ENCODE data around the gene HSPB1. TPM values are rescaled to one million over a fixed set of nuclear protein-coding genes. Genes with fewer than 3 reads are reported as not detected.

HSPB1 gene
- total and polyA plus RNA-seq, 2 donors (not counting 1 experiment from before 2014, with no cell fraction given), result 70.0 to 234 TPM

DNA sequence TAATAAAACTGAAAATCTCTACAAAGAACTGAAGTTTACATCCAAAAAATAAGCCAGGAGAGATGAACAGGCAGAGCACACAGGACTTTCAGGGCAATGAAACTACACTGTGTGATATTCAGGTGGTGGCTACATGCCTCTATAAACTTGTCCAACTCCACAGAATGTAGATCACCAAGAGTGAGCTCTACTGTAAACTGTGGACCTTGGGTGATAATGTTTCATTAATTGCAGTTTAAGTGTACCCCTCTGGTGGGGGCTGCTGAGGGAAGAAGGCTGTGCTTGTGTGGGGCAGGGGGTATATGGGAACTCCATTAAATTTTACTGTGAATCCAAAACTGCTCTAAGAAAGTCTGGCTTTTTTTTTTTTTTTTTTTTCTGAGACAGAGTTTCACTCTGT, 33.6 kb downstream of the HSPB1 start:
- H4K20me1 ChIP-seq (ENCODE audit: control insufficient read depth, extremely low read depth, insufficient read depth, low read length), result peaks cover 3% of the 10 kb centered on the region
- H3K36me3 ChIP-seq (ENCODE audit: control insufficient read depth, insufficient read depth, low read length), result peaks cover 4% of the 10 kb centered on the region
- no peak overlapping the region for H3K4me3 ChIP-seq (replicated peaks in 1 of 4; ENCODE audit: control extremely low read depth in 1 of 4, insufficient read depth in 1 of 4, low read depth in 3 of 4, low read length in 4 of 4)
- no peak overlapping the region for H3K27ac ChIP-seq (ENCODE audit: insufficient read depth, low read length)
- DNase-seq (ENCODE audit: low read depth in 2 of 2), result no peak
- H3K27me3 ChIP-seq (ENCODE audit: control insufficient read depth, insufficient read depth, low read length), result no peaks in the 10 kb centered on the region
- TF ChIP-seq, protein P1, sequence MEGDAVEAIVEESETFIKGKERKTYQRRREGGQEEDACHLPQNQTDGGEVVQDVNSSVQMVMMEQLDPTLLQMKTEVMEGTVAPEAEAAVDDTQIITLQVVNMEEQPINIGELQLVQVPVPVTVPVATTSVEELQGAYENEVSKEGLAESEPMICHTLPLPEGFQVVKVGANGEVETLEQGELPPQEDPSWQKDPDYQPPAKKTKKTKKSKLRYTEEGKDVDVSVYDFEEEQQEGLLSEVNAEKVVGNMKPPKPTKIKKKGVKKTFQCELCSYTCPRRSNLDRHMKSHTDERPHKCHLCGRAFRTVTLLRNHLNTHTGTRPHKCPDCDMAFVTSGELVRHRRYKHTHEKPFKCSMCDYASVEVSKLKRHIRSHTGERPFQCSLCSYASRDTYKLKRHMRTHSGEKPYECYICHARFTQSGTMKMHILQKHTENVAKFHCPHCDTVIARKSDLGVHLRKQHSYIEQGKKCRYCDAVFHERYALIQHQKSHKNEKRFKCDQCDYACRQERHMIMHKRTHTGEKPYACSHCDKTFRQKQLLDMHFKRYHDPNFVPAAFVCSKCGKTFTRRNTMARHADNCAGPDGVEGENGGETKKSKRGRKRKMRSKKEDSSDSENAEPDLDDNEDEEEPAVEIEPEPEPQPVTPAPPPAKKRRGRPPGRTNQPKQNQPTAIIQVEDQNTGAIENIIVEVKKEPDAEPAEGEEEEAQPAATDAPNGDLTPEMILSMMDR (conservative IDR thresholded peaks at IDR 0.05 in 1 of 2, IDR thresholded peaks at IDR 0.05 in 1 of 2; ENCODE audit: low read depth in 1 of 2, low read length in 2 of 2), result no peak
- no peak for TF ChIP-seq EZH2 (IDR thresholded peaks at IDR 0.05; ENCODE audit: low read length, missing control alignments)
- no peaks in the 10 kb centered on the region for H3K9me3 ChIP-seq (ENCODE audit: control insufficient read depth, insufficient read depth, low read depth, low read length)
- H3K4me2 ChIP-seq (ENCODE audit: extremely low read depth, insufficient read depth, low read length), result no peak overlapping the region
- no peak overlapping the region for H2AFZ ChIP-seq (ENCODE audit: low read length)
- peaks cover 11% of the 10 kb centered on the region for H3K4me1 ChIP-seq (ENCODE audit: control insufficient read depth, extremely low read depth, insufficient read depth, low read length)
- peaks cover 95% of the 10 kb centered on the region for H3K79me2 ChIP-seq (ENCODE audit: control insufficient read depth, insufficient read depth, low read length)
- H3K9ac ChIP-seq (ENCODE audit: insufficient read depth, low read length), result no peak overlapping the region

DNA sequence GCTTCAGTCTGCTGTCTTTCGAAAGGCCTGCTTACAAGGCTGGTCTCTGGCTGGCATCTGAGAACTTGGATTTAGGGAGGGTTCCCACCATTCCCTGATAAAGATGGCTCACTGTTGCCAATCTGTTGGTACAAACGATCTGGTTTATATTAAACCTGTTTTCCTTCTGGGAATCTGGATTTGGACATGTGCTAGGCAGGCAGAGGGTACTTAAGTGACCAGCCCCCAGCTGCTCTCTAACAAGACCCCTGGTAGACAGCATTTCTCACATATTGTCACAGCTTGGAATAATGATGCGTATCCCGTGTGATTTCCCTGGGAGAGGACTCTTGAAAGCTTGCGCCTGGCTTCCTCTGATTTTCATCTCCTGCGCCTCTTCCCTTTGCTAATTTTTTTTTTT, 34.7 kb downstream of the HSPB1 start:
- peaks cover 11% of the 10 kb centered on the region for H3K4me1 ChIP-seq (ENCODE audit: control insufficient read depth, extremely low read depth, insufficient read depth, low read length)
- H4K20me1 ChIP-seq (ENCODE audit: control insufficient read depth, extremely low read depth, insufficient read depth, low read length), result peaks cover 4% of the 10 kb centered on the region
- H2AFZ ChIP-seq (ENCODE audit: low read length), result no peak overlapping the region

DNA sequence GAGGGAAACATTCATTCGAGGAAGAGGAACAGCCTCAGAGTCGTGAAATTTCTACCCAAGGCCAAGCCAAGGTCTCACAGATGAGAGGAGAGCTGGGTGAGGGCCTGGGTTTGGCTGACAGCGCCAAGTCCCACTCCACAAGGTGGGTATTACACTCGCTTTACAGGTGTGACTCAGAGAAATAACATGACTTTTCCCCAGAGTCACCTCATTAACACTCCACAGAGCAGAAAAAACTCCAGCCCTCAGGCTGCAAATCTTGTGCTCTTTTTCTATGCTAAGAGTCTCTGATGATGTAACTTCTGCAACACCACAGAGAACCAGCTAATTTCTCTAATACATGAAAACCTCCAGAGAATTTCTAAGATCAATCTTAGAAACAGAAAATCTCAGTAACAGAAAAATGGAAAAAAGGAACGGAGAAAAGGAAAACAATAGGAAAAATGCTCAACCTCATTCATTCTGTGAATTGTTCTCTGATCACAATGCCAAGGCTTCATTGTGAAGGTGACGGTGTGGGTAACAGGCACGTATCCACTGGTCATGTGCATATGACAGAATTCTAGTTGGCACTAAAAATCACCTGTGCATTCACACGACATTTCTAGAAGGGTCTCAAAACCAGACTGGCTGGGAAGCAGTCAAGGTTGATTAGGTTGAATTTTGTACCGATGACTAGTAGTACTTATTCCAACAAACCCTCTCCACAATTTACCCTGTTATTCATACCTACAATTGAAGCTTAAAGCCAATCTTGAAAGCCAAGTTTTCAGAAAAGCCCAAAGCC, 36.0 kb downstream of the HSPB1 start:
- TF ChIP-seq, protein P1 (conservative IDR thresholded peaks at IDR 0.05 in 1 of 2, IDR thresholded peaks at IDR 0.05 in 1 of 2; ENCODE audit: low read depth in 1 of 2, low read length in 2 of 2), result no peak
- no peak for TF ChIP-seq EZH2 (IDR thresholded peaks at IDR 0.05; ENCODE audit: low read length, missing control alignments)

More for the DNA sequence above, 34.7 kb downstream of the HSPB1 start:
- H3K4me3 ChIP-seq (replicated peaks in 1 of 4; ENCODE audit: control extremely low read depth in 1 of 4, insufficient read depth in 1 of 4, low read depth in 3 of 4, low read length in 4 of 4), result no peak overlapping the region
- no peak overlapping the region for H3K9ac ChIP-seq (ENCODE audit: insufficient read depth, low read length)
- peaks cover 96% of the 10 kb centered on the region for H3K79me2 ChIP-seq (ENCODE audit: control insufficient read depth, insufficient read depth, low read length)
- no peak overlapping the region for H3K27ac ChIP-seq (ENCODE audit: insufficient read depth, low read length)
- peaks cover 2% of the 10 kb centered on the region for H3K36me3 ChIP-seq (ENCODE audit: control insufficient read depth, insufficient read depth, low read length)
- no peaks in the 10 kb centered on the region for H3K27me3 ChIP-seq (ENCODE audit: control insufficient read depth, insufficient read depth, low read length)
- TF ChIP-seq EZH2 (IDR thresholded peaks at IDR 0.05; ENCODE audit: low read length, missing control alignments), result no peak
- TF ChIP-seq, protein P1 (conservative IDR thresholded peaks at IDR 0.05 in 1 of 2, IDR thresholded peaks at IDR 0.05 in 1 of 2; ENCODE audit: low read depth in 1 of 2, low read length in 2 of 2), result no peak
- no peaks in the 10 kb centered on the region for H3K9me3 ChIP-seq (ENCODE audit: control insufficient read depth, insufficient read depth, low read depth, low read length)
- no peak for DNase-seq (ENCODE audit: low read depth in 2 of 2)
- no peak overlapping the region for H3K4me2 ChIP-seq (ENCODE audit: extremely low read depth, insufficient read depth, low read length)

More for the DNA sequence above, 36.0 kb downstream of the HSPB1 start:
- Histone ChIP-seq H3K4me1 (ENCODE audit: control insufficient read depth, extremely low read depth, insufficient read depth, low read length) (peaks cover 13% of the 10 kb centered on the region), H3K79me2 (ENCODE audit: control insufficient read depth, insufficient read depth, low read length) (peaks cover 95% of the 10 kb centered on the region), H4K20me1 (ENCODE audit: control insufficient read depth, extremely low read depth, insufficient read depth, low read length) (peaks cover 5% of the 10 kb centered on the region), H3K4me2 (ENCODE audit: extremely low read depth, insufficient read depth, low read length) (no peak overlapping the region), H3K9me3 (ENCODE audit: control insufficient read depth, insufficient read depth, low read depth, low read length) (no peaks in the 10 kb centered on the region), H3K4me3 (replicated peaks in 1 of 4; ENCODE audit: control extremely low read depth in 1 of 4, insufficient read depth in 1 of 4, low read depth in 3 of 4, low read length in 4 of 4) (no peak overlapping the region), H3K27ac (ENCODE audit: insufficient read depth, low read length) (no peak overlapping the region), H3K9ac (ENCODE audit: insufficient read depth, low read length) (no peak overlapping the region), H3K36me3 (ENCODE audit: control insufficient read depth, insufficient read depth, low read length) (peaks cover 3% of the 10 kb centered on the region), H2AFZ (ENCODE audit: low read length) (no peak overlapping the region), H3K27me3 (ENCODE audit: control insufficient read depth, insufficient read depth, low read length) (no peaks in the 10 kb centered on the region)
- DNase-seq (ENCODE audit: low read depth in 2 of 2), result peak in 1 of 2 donors; percentile 53

All from fibroblast of lung (primary cell).